Measurements from ENCODE around the gene PADI3. TPM values are rescaled to one million over a fixed set of nuclear protein-coding genes. Genes with fewer than 3 reads are reported as not detected.

Gene PADI3
- polyA plus RNA-seq, 3 donors: 0.01 TPM; not detected in 2

GRCh38 chr1:17310068-17310640, 61.3 kb downstream of the PADI3 start:
- peak overlapping the region; percentile 70 to 89 for H3K27ac ChIP-seq (ENCODE audit: low read depth in 1 of 2, low read length in 2 of 2)
- no peak for DNase-seq
- 60% methylated on average over 2 of the region's 7 CpGs for WGBS (ENCODE audit: insufficient coverage)
- peak overlapping the region; percentile 64 for H3K9ac ChIP-seq (ENCODE audit: insufficient read depth, low read length, poor library complexity, severe bottlenecking)
- peak overlapping the region in 1 of 3 experiments; percentile 65 for H3K4me3 ChIP-seq (replicated peaks in 1 of 3; ENCODE audit: low read depth in 2 of 3, low read length in 3 of 3)
- H3K4me1 ChIP-seq (ENCODE audit: control insufficient read depth in 1 of 2, insufficient read depth in 2 of 2, low read length in 2 of 2): peaks cover 80 to 96% of the 10 kb centered on the region in 2 donors
- intact Hi-C loops (cut with micrococcal nuclease): no loop called here
- no peaks in the 10 kb centered on the region for H3K9me3 ChIP-seq (replicated peaks in 1 of 2; ENCODE audit: control insufficient read depth in 1 of 2, insufficient read depth in 1 of 2, low read length in 2 of 2)
- Mint-ChIP-seq H3K9me3 (peaks cover 0 to 7% (median 0%) of the 10 kb centered on the region in 7 donors), H3K27ac (peak overlapping the region; percentile 88 to 98 (median 92)), H3K4me1 (peaks cover 99% of the 10 kb centered on the region), H3K27me3 (ENCODE audit: low read depth in 3 of 3) (peaks cover 0 to 3% (median 0%) of the 10 kb centered on the region in 3 donors), H3K36me3 (peaks cover 18 to 37% of the 10 kb centered on the region in 2 donors), H3K4me3 (peak overlapping the region; percentile 39 to 68)
- TF ChIP-seq CTCF (IDR thresholded peaks at IDR 0.05): no peak
- no peak overlapping the region for H2AFZ ChIP-seq (ENCODE audit: insufficient read depth, low read depth, low read length, poor library complexity, severe bottlenecking)
- H3K27me3 ChIP-seq (ENCODE audit: control insufficient read depth in 2 of 2, insufficient read depth in 2 of 2, low read length in 2 of 2): no peaks in the 10 kb centered on the region
- peaks cover 13% of the 10 kb centered on the region for H4K20me1 ChIP-seq (ENCODE audit: insufficient read depth, low read length)
- peak overlapping the region; percentile 66 for H3K4me2 ChIP-seq (replicated peaks; ENCODE audit: extremely low read depth, low read length, poor library complexity, severe bottlenecking)
- peaks cover 67% of the 10 kb centered on the region for H3K79me2 ChIP-seq (ENCODE audit: insufficient read depth, low read length)
- peaks cover 14 to 20% of the 10 kb centered on the region in 2 donors for H3K36me3 ChIP-seq (replicated peaks in 1 of 2; ENCODE audit: control insufficient read depth in 1 of 2, insufficient read depth in 2 of 2, low read length in 2 of 2)

GRCh38 chr1:17313530-17314309, 64.8 kb downstream of the PADI3 start:
- DNase-seq: no peak
- intact Hi-C loops (cut with micrococcal nuclease): no loop called here
- no peaks in the 10 kb centered on the region for H3K9me3 ChIP-seq (replicated peaks in 1 of 2; ENCODE audit: control insufficient read depth in 1 of 2, insufficient read depth in 1 of 2, low read length in 2 of 2)
- Mint-ChIP-seq H3K4me1 (peaks cover 73% of the 10 kb centered on the region), H3K27me3 (ENCODE audit: low read depth in 3 of 3) (peaks cover 0 to 3% (median 0%) of the 10 kb centered on the region in 3 donors), H3K36me3 (peaks cover 35 to 66% of the 10 kb centered on the region in 2 donors), H3K27ac (peak overlapping the region in 4 of 7 donors; percentile 26 to 65 (median 44)), H3K9me3 (peaks cover 0 to 5% (median 0%) of the 10 kb centered on the region in 7 donors), H3K4me3 (no peak overlapping the region)
- peaks cover 23 to 34% of the 10 kb centered on the region in 2 donors for H3K36me3 ChIP-seq (replicated peaks in 1 of 2; ENCODE audit: control insufficient read depth in 1 of 2, insufficient read depth in 2 of 2, low read length in 2 of 2)
- H3K4me3 ChIP-seq (replicated peaks in 1 of 3; ENCODE audit: low read depth in 2 of 3, low read length in 3 of 3): no peak overlapping the region
- TF ChIP-seq CTCF (IDR thresholded peaks at IDR 0.05): no peak
- H3K79me2 ChIP-seq (ENCODE audit: insufficient read depth, low read length): peaks cover 94% of the 10 kb centered on the region
- no peak overlapping the region for H3K9ac ChIP-seq (ENCODE audit: insufficient read depth, low read length, poor library complexity, severe bottlenecking)
- H3K27ac ChIP-seq (ENCODE audit: low read depth in 1 of 2, low read length in 2 of 2): peak overlapping the region in 1 of 2 donors; percentile 34
- H4K20me1 ChIP-seq (ENCODE audit: insufficient read depth, low read length): peaks cover 37% of the 10 kb centered on the region
- H3K27me3 ChIP-seq (ENCODE audit: control insufficient read depth in 2 of 2, insufficient read depth in 2 of 2, low read length in 2 of 2): no peaks in the 10 kb centered on the region
- WGBS (ENCODE audit: insufficient coverage): 95% methylated on average over 3 of the region's 9 CpGs
- no peak overlapping the region for H2AFZ ChIP-seq (ENCODE audit: insufficient read depth, low read depth, low read length, poor library complexity, severe bottlenecking)
- H3K4me1 ChIP-seq (ENCODE audit: control insufficient read depth in 1 of 2, insufficient read depth in 2 of 2, low read length in 2 of 2): peaks cover 47 to 61% of the 10 kb centered on the region in 2 donors
- H3K4me2 ChIP-seq (replicated peaks; ENCODE audit: extremely low read depth, low read length, poor library complexity, severe bottlenecking): no peak overlapping the region

Measured in CD14-positive monocyte (primary cell).